GM18502 (cell line): ENCODE results near the gene MACROH2A2.
"Not testable (repeated sequence)": the region's sequence is repeated elsewhere in the genome, so short reads cannot be mapped to it uniquely, and the experiment has no call there.

Experiments used
- ATAC-seq: cut with Tn5 transposase; IDR thresholded peaks from one replicate; pipeline ENCODE4 v1.9.1; 2021; ENCODE audit warnings: mild to moderate bottlenecking; ENCODE audit not compliant: unreplicated experiment, poor library complexity

MACROH2A2 gene

DNA sequence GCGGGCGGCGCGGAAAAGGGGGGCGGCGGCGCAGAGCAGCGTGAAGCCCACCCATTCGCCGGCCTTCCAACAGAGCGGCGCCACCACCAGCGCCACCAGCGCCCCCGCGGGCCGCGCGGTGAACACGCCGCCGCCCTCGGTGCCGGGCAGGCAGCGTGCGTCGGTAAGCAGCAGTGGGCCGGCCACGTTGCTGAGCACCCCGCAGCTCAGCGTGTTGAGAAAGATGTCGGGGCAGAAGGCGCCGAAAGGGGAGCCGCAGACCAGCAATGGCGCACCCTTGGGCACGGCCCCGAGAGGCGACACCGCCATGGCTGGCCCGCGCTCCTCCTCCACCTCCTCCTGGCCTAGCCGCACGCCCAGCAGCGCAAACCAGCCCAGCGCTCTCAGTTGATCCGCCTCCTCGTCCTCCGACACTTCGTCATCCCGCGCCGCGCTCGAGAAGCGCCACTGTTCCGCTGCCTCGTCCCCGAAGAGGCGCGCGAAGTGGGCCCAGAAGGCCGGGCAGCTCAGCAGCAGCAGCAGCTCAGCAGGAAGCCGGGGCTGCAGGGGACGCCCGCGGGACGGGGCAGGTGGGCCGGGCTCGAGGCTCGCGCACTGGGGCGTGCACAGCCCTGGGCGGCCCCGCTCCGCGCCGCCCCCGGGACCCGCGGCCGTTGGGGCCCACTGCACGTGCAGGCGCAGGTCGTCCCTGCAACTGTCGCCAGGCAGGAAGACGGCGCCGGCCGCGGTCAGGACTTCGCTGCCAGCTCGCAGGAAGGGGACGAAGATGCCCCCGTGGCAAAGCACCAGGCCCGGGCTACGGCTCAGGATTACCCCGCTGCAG lies 93.2 kb downstream of the MACROH2A2 start:
- peak; percentile 61 for ATAC-seq

DNA sequence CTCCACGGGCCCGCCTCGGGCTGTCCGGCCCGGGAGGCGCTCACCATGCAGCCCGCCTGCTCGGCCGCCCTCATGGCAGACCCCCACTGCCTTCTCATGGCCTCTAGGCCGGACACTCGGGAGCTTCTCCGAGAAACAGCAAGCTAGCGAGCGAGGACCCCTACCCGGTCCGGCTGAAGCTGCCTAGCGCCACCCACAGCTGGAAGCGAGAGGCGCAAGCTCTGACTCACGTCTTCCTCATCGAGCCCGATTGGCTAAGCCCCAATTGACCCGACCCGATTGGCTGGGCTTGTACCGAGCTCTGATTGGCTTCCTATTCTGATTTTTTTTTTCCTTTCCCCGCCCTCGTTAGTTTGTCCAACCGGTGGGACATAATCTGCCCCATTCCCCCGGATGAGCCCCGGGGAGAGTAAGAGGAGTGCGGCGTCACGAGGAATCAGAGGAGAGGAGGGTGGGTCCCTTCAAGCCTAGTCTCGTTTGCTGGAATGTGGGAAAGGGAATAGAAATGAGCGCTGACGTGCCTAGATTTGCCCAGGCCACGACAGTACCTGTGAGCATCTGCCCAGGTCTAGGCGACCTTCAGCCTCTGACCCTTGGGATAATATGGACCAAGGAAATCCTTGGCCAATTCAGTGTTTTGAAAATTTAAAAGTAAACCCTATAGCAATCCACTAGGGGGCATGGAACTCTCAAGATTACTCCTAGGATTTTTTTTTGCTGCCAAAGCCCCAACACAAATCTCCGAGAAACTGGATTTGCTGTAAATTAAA lies 94.0 kb downstream of the MACROH2A2 start, which contains the start of gene TYSND1:
TYSND1 (minus strand) TSS at position 212 of the 770 bp plus-strand sequence; CDS start at position 98, 114 bp downstream.
- peak; percentile 88 for ATAC-seq

DNA sequence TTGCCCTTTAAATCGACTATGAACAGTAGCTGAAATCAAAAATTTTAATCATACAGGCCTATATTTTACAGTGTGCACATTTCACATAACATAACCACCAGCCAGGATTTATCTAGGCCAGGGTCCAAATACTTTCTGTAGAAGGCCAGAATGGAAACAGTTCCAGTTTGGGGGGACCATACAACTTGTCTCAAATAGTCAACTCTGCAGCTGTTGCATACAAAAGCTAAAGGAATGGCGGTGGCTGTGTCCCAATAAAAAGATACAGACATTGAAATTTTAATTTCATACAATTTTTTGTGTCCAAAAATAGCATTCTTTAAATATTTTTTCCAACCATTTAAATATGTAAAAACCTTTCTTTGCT lies 94.6 kb downstream of the MACROH2A2 start:
- ATAC-seq, result no peak

DNA sequence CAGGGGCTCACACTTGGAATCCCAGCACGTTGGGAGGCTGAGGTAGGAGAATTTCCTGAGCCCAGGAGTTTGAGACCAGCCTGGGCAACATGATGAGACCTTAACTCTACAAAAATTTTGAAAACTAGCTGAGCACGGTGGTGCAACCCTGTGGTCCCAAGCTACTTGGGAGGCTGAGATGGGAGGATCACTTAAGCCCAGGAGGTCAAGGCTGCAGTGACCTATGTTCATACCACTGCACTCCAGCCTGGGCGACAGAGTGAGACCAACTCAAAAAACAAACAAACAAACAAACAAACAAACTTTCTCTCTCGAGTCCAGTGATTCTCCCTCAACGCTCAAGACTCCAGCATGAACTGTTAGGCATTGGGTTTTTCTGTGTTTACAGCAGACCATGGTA lies 95.9 kb downstream of the MACROH2A2 start:
- no peak for ATAC-seq

DNA sequence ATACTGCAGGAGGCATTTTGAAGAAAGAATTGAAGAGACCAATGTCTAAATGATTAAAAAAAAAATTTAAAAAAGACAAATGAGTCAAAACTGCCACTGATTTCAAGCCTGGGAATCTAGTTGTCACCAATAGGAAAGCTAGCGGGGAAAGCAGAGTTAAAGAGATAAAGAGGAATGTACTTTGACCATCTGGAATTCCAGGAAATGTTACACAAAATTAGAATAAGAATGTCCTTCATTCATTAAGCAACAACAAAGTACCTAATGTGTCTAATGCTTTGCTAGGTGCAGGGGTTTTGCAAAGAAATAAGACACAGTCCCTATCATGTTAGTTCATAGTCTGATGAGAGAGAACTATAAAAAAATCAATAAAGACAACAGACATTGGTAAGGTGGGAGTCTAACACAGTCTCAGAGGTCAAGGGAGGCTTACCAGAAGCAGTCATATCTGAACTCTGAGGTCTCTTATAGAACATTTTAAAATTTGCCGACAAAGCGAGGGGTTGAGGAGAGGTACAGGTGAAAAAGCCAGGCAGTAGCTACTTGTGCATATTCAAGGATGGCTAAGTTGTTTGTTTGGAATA lies 102.7 kb downstream of the MACROH2A2 start:
- no peak for ATAC-seq

DNA sequence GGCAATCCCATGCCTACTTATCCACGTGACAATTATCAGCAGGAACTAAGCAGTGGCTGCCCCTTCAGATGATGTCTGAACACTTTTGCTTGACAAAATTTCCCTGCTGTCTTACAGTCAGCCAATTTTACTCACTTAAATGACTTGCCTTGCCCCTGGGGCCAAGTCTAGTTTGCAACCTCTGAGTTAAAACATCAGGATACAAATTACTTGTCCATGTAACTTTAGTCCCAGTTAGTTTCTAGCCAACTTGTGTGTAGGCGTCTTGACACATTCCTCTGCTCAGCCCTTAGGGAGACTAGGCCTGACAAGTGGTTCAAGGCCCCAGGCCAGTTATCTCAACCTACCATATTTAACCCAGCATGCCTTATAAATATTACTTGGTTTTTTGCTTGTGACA lies 105.5 kb downstream of the MACROH2A2 start:
- no peak for ATAC-seq

DNA sequence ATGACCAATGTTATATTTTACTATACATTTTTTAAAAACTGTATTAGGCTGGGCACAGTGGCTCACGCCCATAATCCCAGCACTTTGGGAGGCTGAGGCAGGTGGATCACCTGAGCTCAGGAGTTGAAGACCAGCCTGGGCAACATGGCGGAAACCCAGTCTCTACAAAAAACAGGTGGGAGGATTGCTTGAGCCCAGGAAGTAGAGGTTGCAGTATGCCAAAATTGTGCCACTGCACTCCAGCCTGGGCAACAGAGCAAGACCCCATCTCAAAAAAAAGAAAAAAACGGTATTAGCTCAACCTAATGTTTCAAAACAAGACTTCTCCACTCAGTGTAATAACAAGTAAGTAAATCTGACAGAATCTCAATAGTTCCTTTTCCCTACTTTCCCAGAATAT lies 106.7 kb downstream of the MACROH2A2 start:
- ATAC-seq, result not testable (repeated sequence)

DNA sequence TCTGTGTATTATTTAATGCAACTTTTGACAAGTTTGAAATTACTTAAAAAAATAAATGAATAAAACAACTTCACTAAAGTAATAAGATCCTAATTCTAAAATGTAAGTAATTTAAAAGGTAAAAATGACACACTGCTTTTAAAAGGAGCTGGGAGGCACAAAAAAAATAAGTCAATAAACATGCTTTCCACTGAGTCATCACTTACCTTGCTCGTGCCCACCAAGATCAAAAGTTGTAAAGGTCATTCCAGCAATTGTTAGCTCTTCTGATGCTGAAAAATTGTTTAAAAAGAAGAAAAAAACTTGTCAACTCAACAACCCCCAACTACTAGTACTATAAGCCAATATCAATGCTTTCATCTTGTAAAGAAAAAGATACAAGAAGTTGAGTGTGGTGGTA lies 108.2 kb downstream of the MACROH2A2 start:
- ATAC-seq, result no peak
